Stomach smooth muscle (tissue), 2 donors: ENCODE data around the gene NEDD4L.
"Not testable (repeated sequence)": the region's sequence is repeated elsewhere in the genome, so short reads cannot be mapped to it uniquely, and the experiment has no call there.

Source experiments
- H3K27ac ChIP-seq: one replicate; pipeline ENCODE4 v1.7.0; 2013; ENCODE audit warnings: mild to moderate bottlenecking, low read length, inconsistent platforms
- H3K27me3 ChIP-seq, 2 donors: one replicate each; pipeline ENCODE4 v1.7.0; 2013; ENCODE audit warnings: low read length in 2 of 2; ENCODE audit not compliant: insufficient read depth in 2 of 2, control insufficient read depth in 1 of 2
- H3K36me3 ChIP-seq, 2 donors: one replicate each; pipeline ENCODE4 v1.7.0; 2013; ENCODE audit warnings: low read length in 2 of 2; ENCODE audit not compliant: control insufficient read depth in 2 of 2, insufficient read depth in 2 of 2
- H3K4me1 ChIP-seq: one replicate; pipeline ENCODE4 v1.7.0; 2013; ENCODE audit warnings: low read length; ENCODE audit not compliant: control insufficient read depth, insufficient read depth
- H3K4me3 ChIP-seq, 2 donors: one replicate each; pipeline ENCODE4 v1.7.0; 2013; ENCODE audit warnings: low read length in 2 of 2
- H3K9ac ChIP-seq, 2 donors: one replicate each; pipeline ENCODE4 v1.7.0; 2013; ENCODE audit warnings: low read length in 2 of 2, mild to moderate bottlenecking in 1 of 2
- H3K9me3 ChIP-seq, 2 donors: one replicate each; pipeline ENCODE4 v1.7.0; 2013; ENCODE audit warnings: low read length in 2 of 2; ENCODE audit not compliant: control insufficient read depth in 2 of 2
- donor health status: healthy.
- donor health status: Pancreatic carcinoma.

Gene NEDD4L

DNA sequence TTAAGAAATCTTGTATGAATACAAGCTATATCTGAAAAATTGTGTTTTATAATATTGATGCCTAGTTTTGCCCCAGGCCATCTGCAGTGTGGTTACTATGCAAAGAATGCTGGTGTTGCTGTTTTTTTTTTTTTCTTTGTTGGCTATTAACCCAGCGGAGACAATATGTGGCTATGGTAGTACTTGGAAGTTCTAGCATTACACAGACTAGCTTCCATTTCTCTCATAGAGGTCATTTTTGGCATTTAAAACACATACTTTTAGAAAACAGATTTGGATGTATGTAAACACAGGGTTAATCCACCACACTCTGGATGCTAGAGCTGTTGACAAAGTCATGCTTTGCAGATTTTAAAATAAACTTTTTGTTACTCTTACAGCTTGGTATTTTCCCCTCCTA, 209.8 kb downstream of the NEDD4L start:
- Histone ChIP-seq H3K4me1 (peaks cover 5% of the 10 kb centered on the region), H3K36me3 (no peaks in the 10 kb centered on the region), H3K9ac (no peak overlapping the region), H3K4me3 (no peak overlapping the region), H3K9me3 (no peaks in the 10 kb centered on the region), H3K27ac (no peak overlapping the region), H3K27me3 (no peaks in the 10 kb centered on the region)

DNA sequence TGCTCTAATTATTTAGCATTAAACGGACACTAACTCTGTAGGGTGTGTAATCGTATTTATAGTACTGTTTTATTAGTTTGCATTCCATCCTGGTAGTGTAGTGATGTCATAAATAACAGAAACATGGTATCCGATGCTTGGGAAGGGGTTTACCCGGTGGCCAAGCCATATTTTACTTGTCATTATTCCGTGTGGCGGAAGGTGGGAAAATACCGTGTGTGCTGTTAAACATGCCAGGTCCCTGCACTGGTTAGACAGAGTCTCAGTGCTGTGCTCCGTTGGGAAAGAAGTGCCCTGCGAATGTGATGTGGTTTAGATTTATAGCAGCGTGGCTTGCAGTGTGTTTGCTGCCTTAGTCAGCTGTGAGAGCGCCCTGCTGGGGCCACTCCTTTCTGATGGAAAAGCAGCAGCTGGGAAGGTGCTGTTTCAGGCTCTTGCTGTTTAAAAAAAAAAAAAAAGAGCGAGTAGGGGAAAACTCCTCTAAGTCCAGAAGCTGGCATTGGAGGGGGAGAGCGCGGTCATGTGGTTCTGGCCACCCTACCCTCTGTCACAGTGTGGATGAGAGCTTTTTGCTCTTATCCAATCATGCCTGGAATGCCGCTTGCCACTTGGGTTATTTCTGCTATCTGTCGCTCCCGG, 211.0 kb downstream of the NEDD4L start:
- Histone ChIP-seq H3K27me3 (no peaks in the 10 kb centered on the region), H3K4me3 (no peak overlapping the region), H3K9me3 (no peaks in the 10 kb centered on the region), H3K9ac (no peak overlapping the region), H3K36me3 (no peaks in the 10 kb centered on the region), H3K27ac (no peak overlapping the region), H3K4me1 (peaks cover 5% of the 10 kb centered on the region)

DNA sequence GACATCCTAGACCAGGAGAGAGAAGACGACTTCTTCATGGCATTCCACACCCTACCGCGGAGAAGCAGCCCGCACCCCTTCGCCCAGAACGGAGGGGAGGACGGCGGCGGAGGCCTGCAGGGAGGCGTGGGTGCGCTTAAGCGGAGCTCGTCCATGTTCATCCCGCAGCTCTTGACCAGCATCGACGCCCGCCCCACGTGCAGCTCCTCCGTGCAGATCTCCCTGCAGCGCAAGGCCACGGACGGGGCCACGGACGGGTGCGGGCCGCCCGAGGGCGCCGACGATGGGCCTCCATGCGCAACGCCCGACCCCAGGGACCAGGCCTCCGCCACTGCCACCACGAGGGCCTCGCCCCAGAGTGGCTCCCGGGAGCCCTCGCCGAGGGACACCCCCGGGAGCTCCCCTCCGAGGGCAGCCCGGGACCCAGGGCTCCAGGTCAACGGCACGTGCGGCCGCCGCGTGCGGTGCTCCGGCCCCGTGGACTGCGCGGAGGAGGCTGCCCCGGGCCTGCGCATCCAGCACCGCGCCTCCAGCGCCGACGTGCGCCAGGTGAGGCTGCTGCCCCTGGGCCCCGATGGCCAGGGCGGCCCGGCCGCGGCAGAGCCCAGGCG, 211.8 kb downstream of the NEDD4L start:
- Histone ChIP-seq H3K4me1 (peaks cover 3% of the 10 kb centered on the region), H3K9me3 (no peaks in the 10 kb centered on the region), H3K27ac (no peak overlapping the region), H3K36me3 (no peaks in the 10 kb centered on the region), H3K9ac (no peak overlapping the region), H3K4me3 (no peak overlapping the region), H3K27me3 (no peaks in the 10 kb centered on the region)

DNA sequence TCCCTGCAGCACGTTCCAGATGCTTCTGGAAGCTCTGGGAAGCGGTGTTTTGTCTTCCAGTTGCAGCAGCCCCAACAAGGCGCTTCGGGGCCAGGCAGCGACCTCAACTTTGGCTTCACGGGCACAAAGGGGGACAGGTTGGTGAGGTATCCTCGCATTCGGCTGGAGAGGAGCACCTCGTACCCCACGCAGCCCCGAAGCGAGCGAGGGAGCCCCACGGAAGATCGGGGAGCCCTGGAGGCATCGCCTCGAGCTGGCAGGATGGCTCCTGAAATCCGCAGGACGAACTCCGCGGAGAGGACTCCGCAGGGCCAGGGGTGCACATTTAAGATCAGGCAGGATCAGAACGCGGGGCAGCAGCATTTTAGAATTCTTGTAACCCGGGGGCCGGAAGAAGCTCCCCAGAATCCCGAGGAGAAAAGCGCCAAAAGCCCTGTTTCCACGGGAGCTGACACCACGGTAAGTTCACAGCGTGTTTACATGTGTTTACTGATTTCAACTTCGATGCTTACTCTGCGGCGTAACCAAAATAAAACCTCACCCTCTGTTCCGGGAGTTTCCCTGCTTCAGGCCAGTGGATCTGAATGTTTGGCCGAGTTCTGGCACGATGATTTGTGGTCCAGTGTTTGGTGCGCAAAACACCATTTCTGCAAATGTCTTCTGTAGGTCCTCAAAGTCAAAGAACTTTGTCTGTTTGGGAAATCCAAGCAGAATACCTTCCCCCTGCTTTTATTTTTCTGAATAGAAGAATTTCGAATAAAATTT, 212.5 kb downstream of the NEDD4L start:
- no peak overlapping the region for H3K9ac ChIP-seq
- H3K36me3 ChIP-seq = no peaks in the 10 kb centered on the region
- no peak overlapping the region for H3K4me3 ChIP-seq
- H3K9me3 ChIP-seq = no peaks in the 10 kb centered on the region
- no peak overlapping the region for H3K27ac ChIP-seq
- H3K27me3 ChIP-seq = no peaks in the 10 kb centered on the region
- H3K4me1 ChIP-seq = no peaks in the 10 kb centered on the region

DNA sequence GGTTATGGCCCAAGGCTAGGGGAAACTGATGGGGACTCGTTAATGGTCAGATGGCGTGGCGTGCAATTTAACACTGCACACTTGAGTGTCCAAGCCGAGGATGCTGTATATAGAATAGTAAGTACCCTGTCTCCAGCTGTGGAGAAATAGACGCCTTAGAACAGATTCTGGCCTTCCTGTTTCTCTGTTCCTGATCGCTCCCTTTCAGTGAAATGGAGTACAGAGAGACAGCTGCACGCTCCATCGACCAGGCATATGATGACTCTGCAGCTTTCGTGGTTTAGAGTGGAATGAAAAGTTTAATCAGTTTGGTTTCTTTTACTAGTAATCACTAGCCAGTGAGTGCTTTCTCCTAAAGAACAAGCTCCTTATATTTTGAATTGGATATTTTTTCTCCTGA, 213.4 kb downstream of the NEDD4L start:
- Histone ChIP-seq H3K4me1 (no peaks in the 10 kb centered on the region), H3K9ac (no peak overlapping the region), H3K36me3 (no peaks in the 10 kb centered on the region), H3K27ac (no peak overlapping the region), H3K4me3 (no peak overlapping the region), H3K27me3 (no peaks in the 10 kb centered on the region), H3K9me3 (no peaks in the 10 kb centered on the region)

DNA sequence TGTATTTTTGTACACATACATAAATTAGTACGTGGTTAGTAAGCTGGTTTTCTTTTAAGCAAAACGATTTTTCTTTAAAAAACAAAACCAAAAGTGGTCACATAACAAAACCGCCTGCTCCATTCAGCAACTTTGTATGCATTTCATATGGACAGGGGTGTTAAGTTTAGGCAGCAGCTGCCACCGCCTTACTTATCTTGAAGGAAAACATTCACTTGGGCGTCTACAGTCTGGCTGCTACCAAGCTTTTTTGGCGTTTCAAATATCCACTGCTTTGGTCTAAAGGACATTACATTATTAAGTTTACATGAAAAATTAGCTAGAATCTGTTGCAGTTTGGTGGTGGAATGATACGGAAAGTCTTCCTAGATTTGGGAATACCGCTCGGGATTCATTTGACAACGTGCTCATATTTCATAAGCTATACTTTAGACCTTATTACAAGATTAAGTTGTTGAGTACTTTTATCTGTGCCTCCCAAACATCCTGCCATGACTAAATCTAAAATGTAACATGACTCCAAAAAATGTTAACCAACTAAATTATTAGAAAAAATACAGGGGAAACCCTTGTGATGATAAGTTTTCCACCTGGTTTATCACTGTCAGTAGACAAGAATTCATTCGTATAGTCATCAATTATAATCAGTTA, 214.8 kb downstream of the NEDD4L start:
- no peak overlapping the region for H3K9ac ChIP-seq
- H3K27ac ChIP-seq = no peak overlapping the region
- no peaks in the 10 kb centered on the region for H3K9me3 ChIP-seq
- H3K27me3 ChIP-seq = no peaks in the 10 kb centered on the region
- H3K4me3 ChIP-seq = no peak overlapping the region
- peaks cover 4% of the 10 kb centered on the region for H3K4me1 ChIP-seq
- no peaks in the 10 kb centered on the region for H3K36me3 ChIP-seq

DNA sequence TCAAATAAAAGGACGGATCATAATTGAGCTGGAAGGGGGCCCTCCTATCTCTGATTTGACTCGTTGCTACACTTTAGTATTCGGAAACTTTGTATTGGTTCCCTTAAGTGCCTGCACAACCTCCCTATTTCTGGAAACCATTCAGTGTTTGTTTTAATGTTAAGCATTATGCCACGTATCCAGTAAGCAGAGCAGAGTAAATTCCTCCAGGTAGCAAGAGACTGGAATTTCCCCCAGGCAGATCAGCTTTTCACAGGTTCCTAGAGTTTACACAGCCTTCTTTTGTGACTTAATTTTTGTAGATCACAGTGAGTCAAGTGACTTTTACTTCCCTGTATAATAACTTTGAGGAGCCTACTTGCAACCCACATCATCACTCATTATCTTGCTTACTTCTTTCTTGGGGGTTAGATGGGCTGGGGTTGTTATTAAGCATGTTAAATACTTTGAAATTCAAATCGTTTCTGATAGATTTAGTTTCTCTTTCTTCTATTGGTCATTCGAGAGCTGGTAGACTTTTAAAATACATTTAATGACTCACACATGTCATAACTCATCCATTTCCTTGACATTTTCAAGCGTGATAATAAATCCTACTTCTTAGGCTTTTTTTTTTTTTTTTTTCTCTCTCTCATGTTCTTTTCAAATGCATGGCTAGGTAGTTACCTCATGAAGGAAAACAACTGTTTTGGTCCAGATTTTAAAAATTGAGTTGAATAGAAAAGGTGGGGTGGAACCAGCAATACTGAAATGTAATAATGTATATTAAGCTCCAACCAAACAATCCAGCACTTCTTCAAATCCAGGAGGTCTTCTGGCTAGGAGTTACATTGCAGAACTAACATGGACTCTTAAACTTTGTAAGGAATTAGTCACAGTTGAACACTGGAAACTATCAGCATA, 219.3 kb downstream of the NEDD4L start:
- H3K4me1 ChIP-seq = peaks cover 4% of the 10 kb centered on the region
- H3K9ac ChIP-seq = no peak overlapping the region
- H3K27ac ChIP-seq = no peak overlapping the region
- H3K9me3 ChIP-seq = no peaks in the 10 kb centered on the region
- H3K27me3 ChIP-seq = no peaks in the 10 kb centered on the region
- no peak overlapping the region for H3K4me3 ChIP-seq
- H3K36me3 ChIP-seq = no peaks in the 10 kb centered on the region

DNA sequence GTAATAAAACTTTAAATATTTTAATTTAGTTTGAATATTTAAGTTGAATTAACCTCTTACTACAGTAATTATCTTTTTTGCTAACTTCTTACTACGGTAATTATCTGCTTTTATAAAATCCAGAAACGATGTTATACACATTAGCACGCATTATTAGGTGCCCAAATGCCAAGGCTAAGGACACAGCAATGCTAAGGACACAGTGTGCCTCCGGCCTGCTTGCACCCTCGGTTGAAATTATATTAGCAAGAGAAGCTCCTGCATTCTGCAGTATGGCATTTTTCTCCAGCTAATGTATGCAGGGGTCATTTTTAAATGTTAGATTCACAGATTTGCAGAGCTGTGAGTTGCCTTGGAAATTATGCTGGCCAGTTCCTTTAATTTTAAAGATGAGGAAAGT, 220.0 kb downstream of the NEDD4L start:
- H3K4me3 ChIP-seq = no peak overlapping the region
- H3K27ac ChIP-seq = no peak overlapping the region
- H3K36me3 ChIP-seq = no peaks in the 10 kb centered on the region
- H3K9me3 ChIP-seq = no peaks in the 10 kb centered on the region
- H3K27me3 ChIP-seq = no peaks in the 10 kb centered on the region
- H3K9ac ChIP-seq = no peak overlapping the region
- H3K4me1 ChIP-seq = peaks cover 4% of the 10 kb centered on the region

DNA sequence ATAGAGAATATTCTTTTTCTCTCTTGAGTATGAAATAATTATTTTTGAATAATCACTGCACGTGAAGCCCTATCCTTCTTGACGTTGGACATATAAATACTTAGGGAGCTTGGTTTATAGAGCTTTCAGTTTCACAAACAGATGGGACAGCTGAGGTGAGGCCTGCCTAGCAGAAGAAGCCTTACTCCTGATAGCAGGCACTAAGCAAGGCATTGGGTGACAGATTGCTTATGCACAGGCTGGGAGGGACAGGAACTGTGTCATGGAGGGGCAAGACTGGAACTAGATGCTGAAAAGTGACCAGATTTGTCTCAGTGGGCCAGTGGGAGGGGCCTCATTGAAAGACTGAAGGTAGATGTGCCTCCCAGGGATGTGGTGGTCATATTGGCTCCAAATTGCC, 220.8 kb downstream of the NEDD4L start:
- Histone ChIP-seq H3K27me3 (no peaks in the 10 kb centered on the region), H3K36me3 (no peaks in the 10 kb centered on the region), H3K4me3 (no peak overlapping the region), H3K4me1 (peaks cover 4% of the 10 kb centered on the region), H3K9me3 (no peaks in the 10 kb centered on the region), H3K9ac (no peak overlapping the region), H3K27ac (no peak overlapping the region)

DNA sequence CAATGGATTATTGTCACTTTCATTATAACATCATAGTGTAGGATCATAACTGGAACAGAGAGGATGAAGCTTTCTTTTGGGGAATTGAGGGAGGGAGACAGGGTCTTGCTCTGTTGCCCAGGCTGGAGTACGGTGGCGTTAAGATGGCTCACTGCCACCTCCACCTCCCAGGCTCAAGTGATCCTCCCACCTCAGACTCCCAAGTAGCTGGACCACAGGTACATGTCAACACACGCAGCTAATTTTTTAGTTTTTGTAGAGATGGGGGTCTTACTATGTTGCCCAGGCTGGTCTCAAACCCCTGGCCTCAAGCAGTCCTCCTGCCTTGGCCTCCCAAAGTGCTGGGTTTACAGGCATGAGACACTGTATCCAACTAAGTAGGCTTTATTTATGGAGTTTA, 221.5 kb downstream of the NEDD4L start:
- H3K27me3 ChIP-seq, H3K9ac ChIP-seq, H3K27ac ChIP-seq, H3K4me3 ChIP-seq, H3K4me1 ChIP-seq, H3K9me3 ChIP-seq, H3K36me3 ChIP-seq: not testable (repeated sequence)
